Mammary epithelial cell (primary cell): ENCODE results near the gene MYBPH.

Experiments used
- CTCF ChIP-seq, 2 donors: IDR thresholded peaks in 1 of 2; conservative IDR thresholded peaks in 1 of 2; 2 replicates each; pipeline ENCODE4 v1.5.1; 2011 to 2012; ENCODE audit warnings: inconsistent platforms in 2 of 2, low read length in 2 of 2, mild to moderate bottlenecking in 2 of 2, control low read depth in 1 of 2, low read depth in 1 of 2; ENCODE audit not compliant: insufficient read depth in 1 of 2; ENCODE audit errors: extremely low read depth in 1 of 2
- EZH2 ChIP-seq: IDR thresholded peaks from 2 replicates; pipeline ENCODE4 v1.6.1; 2012; ENCODE audit warnings: low read length, inconsistent platforms, borderline replicate concordance

- TF ChIP-seq CTCF (conservative IDR thresholded peaks at IDR 0.05 in 1 of 2, IDR thresholded peaks at IDR 0.05 in 1 of 2; ENCODE audit: extremely low read depth in 1 of 2, insufficient read depth in 1 of 2, low read depth in 1 of 2, low read length in 2 of 2): no peak
- TF ChIP-seq EZH2: no peak
Observed at GRCh38 chr1:203186091-203186445, 10.4 kb upstream of the MYBPH start.
